Hematopoietic multipotent progenitor cell treated with erythropoietin and hydrocortisone succinate and interleukin-3 and kit ligand, for 6 days (in vitro differentiated cells): ENCODE results near the gene FAM3D.

Experiments used
- DNase-seq: peaks from one replicate; pipeline ENCODE4 v3.0.0-alpha.2; 2015

FAM3D gene

GRCh38 chr3:58683001-58683458, 16.5 kb upstream of the FAM3D start:
- DNase-seq: peak; percentile 52

- DNase-seq: no peak
Observed at GRCh38 chr3:58681863-58682262, 15.3 kb upstream of the FAM3D start.

- DNase-seq: no peak
Observed at GRCh38 chr3:58680879-58681525, 14.4 kb upstream of the FAM3D start.

DNA sequence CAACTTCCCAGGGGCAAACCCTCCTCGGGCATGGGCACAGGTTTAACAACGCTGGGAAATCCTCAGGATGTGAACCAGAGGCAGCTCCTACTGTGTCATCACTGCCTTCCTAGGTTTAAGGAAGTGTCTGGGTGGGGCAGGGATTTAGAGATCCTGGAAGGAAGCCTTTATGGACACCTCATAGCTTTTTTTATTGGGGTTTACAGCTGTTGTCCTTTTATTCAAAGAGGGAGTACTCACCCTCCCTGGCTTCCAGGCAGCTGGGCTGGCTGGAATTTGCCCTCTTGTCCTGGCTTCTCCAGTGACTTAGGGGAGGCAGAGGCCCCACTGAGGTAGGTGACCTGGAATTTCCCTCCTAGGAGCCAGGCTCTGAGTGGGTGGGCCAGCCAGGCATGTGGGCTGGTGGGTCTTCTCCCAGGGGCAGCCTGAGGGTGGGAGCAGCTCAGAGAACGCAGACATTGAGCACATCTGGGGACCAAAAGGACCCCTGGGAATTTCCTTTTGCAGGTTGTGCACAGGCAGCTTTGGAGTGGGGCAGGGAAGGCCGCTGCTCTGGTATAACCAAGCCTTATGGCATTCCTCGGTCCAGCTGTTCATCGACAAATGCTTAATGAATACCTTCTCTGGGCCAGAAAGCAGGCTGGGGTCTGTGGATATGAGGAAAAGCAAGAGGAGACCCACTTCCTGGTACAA, 13.5 kb upstream of the FAM3D start:
- no peak for DNase-seq

DNA sequence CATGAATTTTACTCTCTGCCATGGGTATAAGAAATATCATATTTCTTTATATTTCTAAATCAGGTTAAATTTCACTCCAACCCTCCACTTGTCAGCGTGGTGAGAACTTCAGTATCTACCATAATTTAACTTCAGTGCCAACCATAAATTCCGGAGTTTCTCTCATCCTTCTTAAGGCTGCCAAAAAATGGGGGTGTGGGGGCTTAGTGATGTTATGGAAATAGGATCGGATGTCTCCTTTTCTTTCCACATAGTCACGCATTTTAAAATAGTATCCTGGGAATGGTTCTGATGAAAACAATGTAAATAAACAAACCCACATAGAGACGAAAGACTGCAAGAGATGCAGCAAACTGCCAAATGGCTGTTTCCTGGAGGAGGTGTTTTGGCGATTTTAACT, 12.9 kb upstream of the FAM3D start:
- DNase-seq: no peak

DNA sequence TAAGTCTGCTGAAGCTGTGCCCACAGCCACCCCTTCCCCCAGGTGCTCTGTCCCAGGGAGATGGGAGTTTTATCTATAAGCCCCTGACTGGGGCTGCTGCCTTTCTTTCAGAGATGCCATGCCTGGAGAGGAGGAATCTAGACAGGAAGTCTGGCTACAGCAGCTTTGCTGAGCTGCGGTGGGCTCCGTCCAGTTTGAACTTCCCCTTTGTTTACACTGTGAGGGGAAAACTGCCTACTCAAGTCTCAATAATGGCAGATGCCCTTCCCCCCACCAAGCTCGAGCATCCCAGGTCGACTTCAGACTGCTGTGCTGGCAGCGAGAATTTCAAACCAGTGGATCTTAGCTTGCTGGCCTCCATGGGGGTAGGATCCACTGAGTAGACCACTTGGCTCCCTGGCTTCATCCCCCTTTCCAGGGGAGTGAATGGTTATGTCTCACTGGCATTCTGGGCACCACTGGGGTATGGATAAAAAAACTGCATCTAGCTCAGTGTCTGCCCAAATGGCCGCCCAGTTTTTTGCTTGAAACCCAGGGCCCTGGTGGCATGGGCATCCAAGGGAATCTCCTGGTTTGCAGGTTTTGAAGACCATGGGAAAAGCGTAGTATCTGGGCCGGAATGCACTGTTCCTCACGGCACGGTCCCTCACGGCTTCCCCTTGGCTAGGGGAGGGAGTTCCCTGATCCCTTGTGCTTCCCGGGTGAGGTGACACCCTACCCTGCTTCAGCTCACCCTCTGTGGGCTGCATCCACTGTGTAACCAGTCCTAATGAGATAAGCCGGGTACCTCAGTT, 11.8 kb upstream of the FAM3D start:
- DNase-seq: peak; percentile 46

DNA sequence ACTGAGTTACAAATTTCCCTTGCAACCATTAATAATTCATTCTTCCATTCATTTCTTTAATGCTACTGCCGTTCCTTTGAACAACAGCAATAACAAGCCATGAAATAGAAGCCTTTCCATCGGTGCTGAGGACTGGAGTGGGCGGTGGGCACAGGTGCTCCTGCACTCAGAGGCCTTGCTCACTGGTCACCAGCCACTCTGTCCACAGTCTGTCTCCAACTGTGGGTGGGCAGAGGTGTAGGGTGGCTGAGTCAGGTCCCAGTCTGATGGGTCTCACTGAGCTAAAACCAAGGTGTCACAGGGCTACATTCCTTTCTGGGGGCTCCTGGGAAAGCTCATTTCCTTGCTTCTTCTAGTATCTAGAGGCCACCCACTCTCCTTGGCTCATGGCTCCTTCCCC, 6.3 kb upstream of the FAM3D start:
- no peak for DNase-seq

GRCh38 chr3:58672451-58672850, 5.9 kb upstream of the FAM3D start:
- no peak for DNase-seq

GRCh38 chr3:58670506-58671135, 4.0 kb upstream of the FAM3D start:
- DNase-seq: no peak

DNA sequence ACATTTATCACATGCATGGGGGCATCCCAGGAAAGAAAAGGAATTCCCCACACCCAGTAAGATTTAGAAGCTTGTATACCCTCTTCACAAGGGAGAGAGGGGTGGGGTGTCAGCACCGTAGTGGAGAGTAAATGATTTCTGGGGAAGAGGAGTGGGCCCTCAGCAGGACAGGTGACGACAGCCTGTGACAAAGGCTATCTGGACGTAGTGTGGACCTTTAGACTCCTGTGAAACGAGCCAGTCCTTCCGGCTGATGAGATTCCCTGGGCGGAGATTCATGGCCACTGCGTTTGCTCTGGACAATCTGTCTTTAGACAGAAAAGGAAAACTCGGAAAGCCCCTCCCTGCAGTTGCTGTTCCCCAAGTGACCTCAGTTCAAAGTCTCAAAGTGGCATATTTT, 1.7 kb upstream of the FAM3D start:
- DNase-seq: no peak

DNA sequence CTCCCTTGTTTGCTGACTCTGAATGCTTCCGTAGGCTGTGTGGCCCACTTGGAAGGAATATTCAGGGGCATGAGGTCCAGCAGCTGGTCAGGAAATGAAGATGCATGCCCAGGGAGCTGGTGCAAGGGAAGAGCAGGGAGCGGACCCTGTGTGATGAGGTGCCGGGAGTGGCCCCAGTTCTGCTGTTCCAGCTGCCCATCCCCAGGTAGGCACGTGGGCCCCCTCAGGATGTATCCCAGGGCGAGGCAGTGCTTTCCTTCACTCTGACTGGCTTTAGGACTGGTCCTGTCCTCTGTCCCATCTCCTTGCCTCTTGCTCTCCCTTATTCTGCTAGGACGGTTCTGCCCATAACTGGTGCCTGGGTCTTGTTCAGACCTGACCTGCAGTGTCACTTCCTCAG, 1.1 kb upstream of the FAM3D start:
- no peak for DNase-seq

DNA sequence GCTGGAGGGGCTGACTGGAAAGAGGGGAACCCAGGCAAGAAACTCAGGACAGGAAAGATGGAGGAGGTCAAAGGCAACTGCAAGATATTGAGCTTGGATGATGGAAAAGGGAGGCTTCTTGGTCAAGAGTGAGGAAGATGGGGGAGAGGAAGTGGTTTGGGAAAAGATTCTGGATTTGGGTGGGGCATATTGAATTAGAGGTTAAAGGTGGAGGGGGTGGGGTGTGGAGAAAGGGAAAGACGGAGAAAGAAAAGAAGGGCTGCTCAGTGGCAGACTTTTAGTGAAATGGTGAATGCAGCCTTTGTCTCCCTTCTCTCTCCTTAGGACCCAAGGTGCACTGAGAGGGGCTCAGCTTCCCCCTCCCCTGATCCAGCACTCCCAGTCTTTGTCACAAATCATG, 655 bp upstream of the FAM3D start:
- DNase-seq: no peak

DNA sequence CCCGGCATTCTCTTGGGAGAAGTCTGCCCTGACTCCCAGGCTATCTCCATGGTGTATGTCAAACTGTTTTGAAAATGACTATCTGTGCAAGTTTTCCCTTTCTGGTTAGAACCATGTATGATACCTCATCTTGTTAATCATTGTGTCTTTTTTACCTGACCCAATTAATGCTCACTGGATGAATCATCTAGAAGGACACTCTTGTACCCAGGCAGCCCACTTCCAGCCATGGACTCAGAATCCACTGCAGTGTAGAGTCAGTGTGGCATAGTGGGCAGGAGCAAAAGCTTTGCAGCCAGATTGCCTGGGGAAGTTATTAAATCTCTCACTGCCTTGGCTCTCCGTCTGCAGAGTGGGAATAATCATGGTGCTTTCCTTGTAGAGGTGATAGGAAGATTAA, 1.2 kb downstream of the FAM3D start:
- DNase-seq: no peak

DNA sequence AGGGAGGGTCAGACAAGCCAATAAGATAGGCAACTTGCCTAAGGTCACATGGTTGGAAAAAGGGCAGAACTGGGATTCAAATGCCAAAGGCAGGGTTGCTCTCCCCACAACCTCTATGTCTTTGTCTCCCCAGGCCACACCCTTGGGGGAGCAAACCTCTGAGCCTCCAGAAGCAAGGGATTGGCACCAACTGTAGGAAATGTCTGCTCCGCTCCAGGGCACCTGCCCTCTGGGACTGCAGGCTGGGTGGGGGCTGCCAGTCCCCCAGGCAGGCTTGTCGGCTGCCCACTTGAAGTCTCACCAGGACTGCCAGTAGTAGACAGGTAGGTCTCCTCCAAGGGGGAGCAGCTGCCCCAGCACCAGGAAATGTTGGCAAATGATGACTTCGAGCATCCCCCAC, 2.0 kb downstream of the FAM3D start:
- DNase-seq: no peak

DNA sequence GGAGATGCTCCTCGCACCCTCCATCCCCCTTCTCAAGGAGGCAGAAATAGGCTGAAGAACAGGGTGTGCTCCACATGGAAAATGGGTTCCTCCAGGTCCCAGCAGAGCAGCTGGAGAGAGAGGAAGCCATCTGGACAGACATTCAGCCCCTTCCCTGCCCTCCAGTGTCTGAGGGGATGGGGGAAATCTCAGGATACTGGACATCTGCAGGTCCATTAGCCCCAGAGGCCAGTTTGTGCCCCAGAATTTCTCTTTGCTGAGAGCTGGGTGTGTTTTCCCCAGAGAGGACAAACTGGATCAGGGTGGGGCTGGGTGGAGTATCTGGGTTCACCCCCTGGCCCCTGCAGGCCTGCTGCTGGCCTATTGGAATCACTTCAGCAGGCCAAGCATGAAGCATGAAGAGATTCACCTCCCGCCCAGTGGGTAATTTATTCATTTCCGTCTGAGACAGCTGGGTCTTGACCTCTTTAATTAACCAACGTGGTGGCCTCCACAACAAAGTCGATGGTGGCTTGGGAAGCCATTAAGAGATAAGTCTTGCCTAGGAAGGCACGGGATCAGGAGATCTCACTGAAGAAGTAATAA, 4.6 kb downstream of the FAM3D start:
- no peak for DNase-seq

- DNase-seq: no peak
Observed at GRCh38 chr3:58660998-58661397, 5.6 kb downstream of the FAM3D start.

GRCh38 chr3:58659051-58659675, 7.4 kb downstream of the FAM3D start:
- DNase-seq: no peak

- no peak for DNase-seq
Observed at GRCh38 chr3:58658508-58658907, 8.1 kb downstream of the FAM3D start.

DNA sequence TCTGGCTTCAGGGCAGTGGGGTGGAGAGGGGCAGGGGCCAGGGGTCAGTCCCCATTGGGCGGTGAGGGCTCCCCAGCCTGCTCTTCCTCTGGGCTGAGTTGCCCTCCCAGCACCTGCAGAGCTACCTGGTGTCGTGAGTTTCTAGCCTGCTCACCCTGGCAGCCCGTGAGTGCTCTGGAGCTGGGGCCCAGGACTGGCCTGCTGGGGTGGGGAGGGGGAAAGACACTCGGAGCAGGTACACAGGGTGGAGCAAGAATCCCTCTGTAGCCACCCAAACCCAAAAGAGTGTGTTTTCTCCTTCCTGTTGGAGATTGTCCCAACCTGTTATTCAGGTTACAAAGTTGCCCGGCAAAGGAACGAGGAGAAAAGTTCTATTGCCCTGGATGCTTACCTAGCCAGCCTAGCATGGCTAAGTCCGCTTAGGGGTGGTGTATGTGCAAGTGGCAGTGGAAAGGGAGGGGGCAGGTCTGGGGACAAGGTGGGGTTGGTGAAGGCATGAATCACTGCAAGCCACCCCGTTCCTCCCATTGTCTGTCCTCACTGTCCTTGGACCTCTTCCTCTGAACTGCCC, 8.9 kb downstream of the FAM3D start:
- DNase-seq: no peak

DNA sequence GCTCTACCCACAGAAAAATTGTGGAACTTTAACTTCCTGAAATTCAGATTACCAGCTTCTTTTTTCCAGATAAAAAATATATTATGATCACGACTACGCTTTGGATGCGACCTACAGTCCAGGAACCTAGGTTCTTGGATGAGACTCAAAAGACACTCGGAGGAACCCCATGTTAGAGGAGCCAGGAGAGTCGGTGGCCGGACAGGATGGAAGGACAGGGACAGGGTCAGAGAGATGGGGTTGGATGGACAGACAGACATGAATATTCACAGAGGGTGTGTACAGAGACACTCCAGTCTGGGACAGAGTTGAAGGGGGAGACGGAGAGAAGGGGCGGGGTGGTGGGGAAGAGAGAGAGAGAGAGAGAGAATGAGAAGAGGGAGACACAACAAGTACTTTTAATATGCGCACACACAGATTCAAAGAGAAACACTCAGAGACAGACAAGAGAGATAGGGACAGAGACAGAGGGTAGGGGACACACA, 9.5 kb downstream of the FAM3D start:
- no peak for DNase-seq

DNA sequence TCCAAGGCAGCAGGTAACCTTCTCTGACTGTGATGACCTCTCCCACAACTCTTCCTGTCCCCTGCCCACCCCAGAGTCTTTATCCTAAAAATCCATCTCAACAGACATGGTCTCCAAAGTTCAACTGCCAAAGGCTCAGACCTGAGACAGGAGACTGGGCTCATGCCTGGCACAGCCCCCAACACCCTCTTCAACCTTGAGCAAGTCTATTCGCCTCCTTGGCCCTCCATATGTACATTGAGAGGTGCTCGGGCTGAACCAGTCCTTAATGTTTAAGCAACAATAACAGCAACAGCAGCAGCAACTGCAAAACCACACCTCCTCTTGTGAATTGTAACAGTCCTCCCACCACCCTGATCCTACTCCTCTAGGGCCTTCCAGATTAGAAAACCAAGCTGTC, 9.9 kb downstream of the FAM3D start:
- no peak for DNase-seq

DNA sequence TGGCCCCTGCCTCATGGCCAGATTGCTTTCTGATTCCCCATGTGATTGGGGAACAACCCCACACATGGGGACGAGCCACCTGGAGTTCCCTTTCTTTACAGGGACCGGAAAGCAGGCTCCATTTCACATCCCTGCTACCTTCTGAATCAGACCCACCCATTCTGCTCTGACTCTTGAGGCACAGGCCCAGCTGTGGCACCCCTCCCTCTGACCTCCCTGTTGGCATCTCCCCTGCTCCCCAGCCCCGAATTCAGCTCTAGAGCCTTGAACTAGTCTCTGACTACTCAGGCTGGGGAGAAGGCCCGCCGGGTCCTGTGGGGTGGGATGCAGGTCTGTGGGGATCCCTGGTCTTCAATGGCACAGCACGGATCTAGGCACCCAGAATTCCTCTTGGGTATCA, 12.1 kb downstream of the FAM3D start:
- no peak for DNase-seq
